IPS-18c (cell line): Measurements from ENCODE around the gene TRIM48.
"Not testable (repeated sequence)": the region's sequence is repeated elsewhere in the genome, so short reads cannot be mapped to it uniquely, and the experiment has no call there.

ENCODE experiments used
- H3K4me3 ChIP-seq: 2 replicates; pipeline ENCODE4 v1.7.0; 2013; ENCODE audit warnings: low read depth, mild to moderate bottlenecking, low read length, moderate library complexity; ENCODE audit not compliant: insufficient read depth
- H3K9me3 ChIP-seq: one replicate; pipeline ENCODE4 v1.6.1; 2013; ENCODE audit warnings: mild to moderate bottlenecking, low read length, moderate library complexity; ENCODE audit not compliant: control insufficient read depth, insufficient read depth

The TRIM48 gene

GRCh38 chr11:55261855-55262254, at the start of gene TRIM48:
TRIM48 (plus strand) TSS chr11:55262155; CDS start chr11:55262268, 113 bp downstream.
- H3K9me3 ChIP-seq = not testable (repeated sequence)

GRCh38 chr11:55238316-55238715, 23.6 kb upstream of the TRIM48 start:
- H3K4me3 ChIP-seq, H3K9me3 ChIP-seq: not testable (repeated sequence)

More at GRCh38 chr11:55261855-55262254, at the start of gene TRIM48:
- H3K4me3 ChIP-seq = not testable (repeated sequence)

- Histone ChIP-seq H3K4me3 (no peak overlapping the region), H3K9me3 (peaks cover 3% of the 10 kb centered on the region)
Measured at GRCh38 chr11:55263081-55263480, 1.1 kb downstream of the TRIM48 start.
